ENCODE data around the gene ARL3.

The ARL3 gene

DNA sequence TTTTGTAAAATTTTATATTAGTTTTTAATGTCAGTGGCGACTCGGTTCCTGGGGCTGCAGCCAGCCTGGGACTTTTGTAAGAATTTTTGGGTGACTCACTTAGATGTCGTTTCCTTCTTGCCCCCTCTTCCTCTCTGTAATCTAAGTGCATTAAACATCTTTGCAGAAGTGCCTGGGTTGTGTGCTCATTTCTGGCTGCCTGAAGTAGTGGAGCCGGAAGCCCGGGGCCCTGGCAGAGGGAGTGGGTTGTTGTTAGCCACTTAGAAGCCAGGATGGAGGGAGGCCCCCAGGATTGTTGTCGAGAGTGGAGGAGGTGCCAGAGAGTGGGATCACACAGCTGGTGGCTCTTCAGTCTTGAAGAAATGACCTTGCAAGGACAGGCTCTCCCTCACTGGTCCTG lies 80.9 kb downstream of the ARL3 start:
- DNase-seq, result no peak

DNA sequence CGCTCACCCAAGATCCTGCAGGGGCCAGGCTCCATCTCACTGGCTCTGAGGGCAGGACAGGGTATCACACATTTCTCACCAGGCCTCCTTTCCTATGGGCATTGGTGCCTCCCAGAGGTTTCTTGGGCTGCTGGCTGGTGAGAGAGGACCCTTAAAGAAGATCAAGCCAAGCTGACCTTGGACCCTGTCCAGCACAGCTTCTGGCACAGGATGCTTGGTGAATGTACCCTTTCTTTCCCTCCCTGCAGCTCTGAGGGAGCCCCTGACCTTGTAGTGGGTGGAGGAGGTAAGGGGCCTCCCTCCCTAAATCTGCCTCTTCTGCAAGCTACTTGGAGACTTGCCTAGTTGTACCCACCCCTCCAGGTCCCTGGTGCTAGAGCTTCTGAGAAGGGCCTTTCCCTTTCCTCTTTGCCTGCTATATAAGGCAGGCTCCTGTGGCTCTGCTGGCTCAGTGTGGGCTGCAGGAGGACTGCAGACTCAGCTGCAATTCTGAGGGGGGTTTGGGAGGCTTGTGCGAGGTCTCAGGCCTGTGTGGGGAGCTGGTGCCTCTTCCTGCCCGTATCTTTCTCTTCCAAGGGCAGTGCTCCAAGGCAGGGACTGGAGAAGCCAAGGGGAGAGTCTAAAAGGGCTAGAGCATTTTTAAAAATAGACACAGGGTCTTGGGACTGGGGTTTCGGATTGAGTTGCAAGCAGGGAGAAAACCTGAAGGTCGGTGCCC lies 81.6 kb downstream of the ARL3 start:
- DNase-seq, result no peak

DNA sequence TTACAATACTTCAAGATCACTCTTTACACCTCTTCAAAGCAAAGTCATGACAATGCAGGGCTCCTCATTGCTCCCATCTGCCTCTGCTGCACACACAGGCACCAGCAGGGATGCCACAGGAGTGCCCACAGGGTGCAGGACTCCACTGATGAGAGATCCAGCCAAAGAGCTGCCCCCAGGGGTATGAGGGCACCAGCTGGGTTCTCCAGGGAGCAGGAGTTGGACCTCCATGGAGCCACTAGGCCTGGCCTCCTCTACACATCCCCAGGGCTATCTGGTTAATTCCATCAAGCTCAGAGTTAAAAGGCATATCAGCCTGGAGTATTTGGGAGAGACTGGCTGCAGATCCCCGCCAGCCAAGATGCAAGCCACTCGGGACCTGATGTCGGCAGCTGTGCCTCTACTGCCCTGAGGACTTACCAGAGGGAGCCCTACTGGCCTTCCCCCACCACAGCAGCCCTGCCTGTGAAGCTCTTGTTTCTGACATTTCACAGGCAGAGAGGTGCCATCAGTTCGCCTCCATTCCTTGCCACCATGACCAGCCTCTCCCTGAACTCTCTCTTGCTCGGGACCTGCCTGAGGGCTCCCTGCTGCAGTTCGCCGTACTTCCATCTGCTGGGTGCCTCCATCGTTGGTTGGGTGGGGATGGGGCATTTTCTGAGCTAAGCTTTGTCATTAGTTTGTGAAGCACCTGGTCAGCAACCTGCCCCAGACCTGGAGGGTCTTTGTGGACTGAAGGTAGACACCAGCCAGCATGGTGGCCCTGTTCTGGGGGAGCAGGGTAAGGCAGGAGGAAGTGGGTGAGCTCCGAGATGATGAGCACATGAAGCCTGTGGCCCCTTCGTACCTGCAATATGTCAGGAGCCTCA lies 82.4 kb downstream of the ARL3 start:
- DNase-seq, result no peak

DNA sequence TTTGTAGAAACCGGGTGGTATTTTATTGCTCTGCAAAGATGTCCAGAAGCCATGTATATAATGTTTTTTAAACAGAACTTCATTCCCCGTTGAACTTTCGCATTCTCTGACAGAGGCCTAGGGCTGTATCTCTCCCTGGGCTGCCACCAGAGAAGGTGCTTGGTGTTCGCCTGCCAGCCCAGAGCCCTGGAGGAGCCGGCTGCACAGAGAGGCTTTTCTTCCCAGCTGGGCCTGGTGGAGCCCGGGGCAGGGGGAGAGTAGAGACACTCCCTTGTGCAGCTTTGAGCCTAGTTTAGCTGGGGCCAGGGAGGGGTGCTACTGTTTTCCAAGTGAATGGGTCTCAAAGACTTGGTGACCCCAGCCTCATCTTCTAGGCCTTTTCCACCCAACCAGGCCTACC lies 83.5 kb downstream of the ARL3 start:
- no peak for DNase-seq

DNA sequence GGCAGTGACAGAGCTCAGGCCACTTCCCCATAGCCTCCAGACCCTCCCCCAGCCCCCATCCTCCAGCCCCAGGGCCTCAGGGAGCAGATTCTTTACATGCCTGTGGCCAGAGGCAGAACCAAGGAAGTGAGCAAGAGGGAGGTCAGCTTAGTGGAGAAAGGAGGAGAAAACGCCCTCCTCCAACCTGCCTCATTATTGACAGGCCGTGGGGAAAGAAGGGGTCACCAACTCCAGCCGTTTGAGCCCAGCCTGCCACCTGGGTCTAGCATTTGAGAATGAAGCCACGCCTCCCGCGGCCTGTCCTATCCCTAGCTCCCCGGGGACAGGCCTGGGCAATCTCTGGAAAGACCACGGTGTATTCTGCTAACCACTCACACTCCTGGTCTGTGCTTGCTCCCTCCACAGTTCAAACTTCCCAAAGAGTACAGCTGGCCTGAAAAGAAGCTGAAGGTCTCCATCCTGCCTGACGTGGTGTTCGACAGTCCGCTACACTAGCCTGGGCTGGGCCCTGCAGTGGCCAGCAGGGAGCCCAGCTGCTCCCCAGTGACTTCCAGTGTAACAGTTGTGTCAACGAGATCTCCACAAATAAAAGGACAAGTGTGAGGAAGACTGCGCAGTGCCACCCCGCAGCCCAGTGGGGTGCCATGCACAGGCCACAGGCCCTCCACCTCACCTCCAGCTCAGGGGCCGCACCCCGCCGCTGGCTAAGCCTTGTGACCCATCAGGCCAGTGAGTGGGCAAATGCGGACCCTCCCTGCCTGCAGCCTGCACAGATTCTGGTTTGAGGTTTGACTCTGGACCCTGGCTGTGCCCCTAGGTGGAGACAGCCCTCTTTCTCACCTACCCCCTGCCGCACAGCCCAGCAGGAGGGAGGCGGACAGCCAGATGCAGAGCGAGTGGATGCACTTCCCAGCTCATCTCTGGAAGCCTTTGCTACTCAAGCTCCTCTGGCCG lies 84.3 kb downstream of the ARL3 start:
- no peak for DNase-seq

DNA sequence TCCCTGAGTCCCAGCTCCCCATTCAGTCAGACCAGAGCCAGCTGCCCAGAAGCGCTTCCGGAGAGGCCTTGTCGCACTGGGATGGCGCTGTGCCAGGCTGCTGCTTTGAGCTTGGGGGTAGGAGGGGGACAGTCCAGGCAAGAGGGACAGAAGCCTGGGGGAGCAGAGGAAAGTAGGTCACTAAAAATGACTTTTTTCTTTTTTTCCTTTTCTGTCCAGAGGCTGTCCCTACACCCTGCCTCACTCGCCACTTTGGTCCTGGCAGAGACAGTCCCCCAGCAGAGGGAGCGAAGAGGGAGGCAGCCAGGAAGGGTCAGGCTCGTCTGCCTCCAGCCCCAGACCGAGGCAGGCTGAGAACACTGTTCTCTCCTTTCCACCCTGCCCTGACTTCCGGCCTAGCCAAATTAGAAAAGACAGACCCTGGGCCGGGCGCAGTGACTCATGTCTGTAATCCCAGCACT lies 85.7 kb downstream of the ARL3 start:
- no peak for DNase-seq

DNA sequence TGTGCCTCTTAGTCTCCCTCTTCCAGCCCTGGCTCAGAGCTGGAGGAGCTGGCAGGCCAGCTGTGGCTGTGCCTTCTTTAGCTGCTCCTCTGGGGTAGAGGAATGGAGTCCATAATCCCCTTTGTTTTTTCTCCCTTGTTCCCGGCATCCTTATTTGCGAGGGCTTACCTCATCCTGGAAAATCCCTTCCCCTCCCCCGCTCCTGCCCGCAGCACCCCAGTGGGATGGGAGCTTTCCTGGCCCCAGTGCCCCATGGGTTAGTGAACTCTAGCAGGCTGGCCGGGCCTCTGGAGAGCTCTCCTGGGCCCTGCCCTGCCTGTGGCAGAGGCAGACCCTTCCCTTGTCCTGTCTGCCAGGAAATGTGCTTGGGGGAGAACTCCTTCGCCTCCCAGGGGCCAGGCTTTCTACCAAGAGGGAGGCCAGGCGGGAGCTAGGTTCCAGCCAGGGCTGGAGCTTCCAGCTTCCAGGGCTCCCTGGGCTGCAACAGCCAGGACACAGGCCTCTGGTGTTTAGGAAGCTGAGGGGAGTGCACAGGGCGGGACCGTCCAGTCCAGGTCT lies 86.4 kb downstream of the ARL3 start:
- DNase-seq, result no peak

DNA sequence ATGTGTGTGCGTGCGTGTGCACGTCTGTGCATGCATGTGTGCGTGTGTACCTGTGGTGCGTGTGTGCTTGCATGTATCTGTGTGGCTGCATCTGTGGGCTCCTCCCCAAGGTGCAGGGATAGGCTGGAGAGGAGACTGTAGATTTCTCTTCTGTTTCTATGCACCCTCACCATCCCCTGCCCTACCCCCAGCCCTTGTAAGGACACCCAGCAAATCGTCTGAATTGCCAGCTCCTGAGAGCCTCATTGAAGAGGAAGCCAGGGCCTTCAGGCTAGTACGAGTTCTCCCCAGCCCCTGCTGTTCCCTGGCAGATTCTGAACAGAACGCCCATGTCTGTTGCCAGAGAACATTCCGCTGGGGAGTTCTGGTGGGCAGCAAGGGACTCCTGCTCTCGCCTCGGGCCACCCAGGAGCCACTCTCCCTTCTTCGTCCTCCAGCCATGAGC lies 86.9 kb downstream of the ARL3 start:
- DNase-seq, result no peak

DNA sequence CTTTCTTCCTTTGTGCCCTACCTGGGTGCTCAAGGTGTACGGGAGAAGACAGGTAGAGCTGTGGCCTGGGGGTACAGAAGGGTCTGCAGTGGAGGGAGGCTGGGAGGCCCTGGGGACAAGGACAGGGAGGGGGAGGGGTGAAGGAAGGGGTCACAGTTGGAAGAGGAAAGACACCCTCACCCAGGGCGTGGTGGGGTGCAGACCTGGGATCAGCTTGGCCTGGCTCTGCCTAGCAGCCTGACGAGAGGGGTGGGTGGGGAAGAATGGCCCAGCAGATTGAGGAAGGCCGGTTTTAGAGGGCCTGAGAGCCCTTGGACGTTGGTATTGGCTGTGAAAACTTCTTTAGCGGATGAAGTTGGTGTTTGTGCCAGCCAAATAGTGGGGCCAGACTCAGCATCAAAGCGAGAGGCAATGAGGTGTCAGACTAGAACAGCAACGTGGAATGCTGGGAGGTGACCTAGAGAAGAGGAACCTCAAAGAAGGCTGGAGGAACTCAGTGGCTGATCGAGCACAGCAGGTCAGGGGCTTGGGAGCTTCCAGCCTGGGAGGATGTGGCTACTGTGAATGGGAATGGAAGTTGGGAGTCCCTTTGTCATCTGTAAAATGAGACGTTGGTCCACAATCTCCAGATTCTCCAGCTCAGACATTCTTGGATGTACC lies 88.0 kb downstream of the ARL3 start:
- DNase-seq, result no peak

DNA sequence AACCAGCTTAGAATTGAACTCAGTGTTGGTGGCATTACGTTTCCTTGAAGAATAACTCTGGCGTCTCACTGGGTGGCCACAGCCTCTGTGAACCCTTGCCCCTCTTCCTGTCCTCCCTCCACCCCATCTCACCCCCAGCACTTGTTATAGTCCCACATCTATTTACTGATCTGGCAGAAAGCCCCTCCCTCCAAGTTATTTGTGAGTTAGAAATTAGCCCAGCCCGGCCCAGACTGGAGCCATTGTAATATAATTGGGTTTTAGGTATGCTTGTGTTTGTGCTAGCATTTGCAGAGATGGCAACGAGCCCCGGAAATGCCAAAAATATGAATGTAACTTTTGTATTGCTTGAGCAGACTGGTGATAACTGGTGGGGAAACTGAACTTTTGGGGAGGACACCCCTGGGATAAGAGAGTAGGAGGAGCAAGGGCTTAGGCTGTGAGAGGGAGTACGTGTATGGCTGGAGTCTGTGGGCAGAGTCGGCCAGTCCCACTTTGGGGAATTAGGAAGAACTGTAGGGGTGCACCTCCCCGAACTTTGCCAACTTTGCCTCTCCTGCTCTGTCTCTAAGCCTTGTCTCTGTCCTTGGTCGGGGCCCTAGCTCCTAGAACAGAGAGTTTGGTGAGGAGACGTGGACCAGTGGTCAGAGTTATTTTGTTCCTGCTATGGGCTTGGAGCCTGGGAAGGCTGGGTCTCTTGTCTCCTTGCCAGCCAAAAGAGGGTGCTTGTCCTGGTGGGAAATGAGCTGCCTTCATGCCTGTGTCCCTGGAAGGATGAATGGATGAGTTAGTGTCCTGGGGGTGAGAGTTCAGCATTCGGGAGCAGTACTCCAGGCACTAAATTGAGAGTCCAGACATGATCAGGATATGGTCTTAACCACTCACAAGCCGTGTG lies 89.2 kb downstream of the ARL3 start:
- DNase-seq, result no peak

DNA sequence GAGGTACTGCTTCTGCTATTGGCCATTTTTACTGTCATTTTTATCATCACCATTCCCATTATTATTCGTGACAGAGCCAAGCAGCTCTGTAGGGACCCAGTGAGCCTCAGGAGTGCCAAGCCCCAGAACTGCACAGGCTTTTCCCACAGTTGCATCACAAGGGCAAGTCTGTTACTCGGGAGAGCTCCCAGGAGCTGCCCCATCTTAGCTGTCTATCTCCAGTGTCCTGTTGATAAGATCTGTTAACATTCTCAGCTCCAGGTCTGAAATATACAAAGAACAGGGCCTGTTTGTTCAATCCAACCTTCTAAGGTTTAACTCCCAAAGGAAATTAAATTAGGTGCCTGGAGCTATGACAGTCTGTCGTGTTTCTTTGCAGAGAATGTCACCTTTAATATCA lies 90.1 kb downstream of the ARL3 start:
- no peak for DNase-seq
